ENCODE measurements around the gene ALDH1A3. TPM values are rescaled to one million over a fixed set of nuclear protein-coding genes. Genes with fewer than 3 reads are reported as not detected.
A peak's percentile ranks its signal among the peaks of the same experiment; 100 is the strongest.

ALDH1A3 gene
- total RNA-seq, 2 donors from 2014 or later: 3.4 to 13.7 TPM

- intact Hi-C loops (cut with DNase I): no loop called here
- ATAC-seq (no peak), DNase-seq (no peak)
Measured at GRCh38 chr15:100897221-100898151, 17.9 kb downstream of the ALDH1A3 start.

GRCh38 chr15:100898152-100898490 lies 18.5 kb downstream of the ALDH1A3 start:
- intact Hi-C loops (cut with DNase I): no loop called here
- DNase-seq: no peak
- ATAC-seq: no peak

GRCh38 chr15:100898661-100899462 lies 19.2 kb downstream of the ALDH1A3 start:
- DNase-seq (no peak), ATAC-seq (no peak)
- intact Hi-C loops (cut with DNase I): no loop called here

- intact Hi-C loops (cut with DNase I): no loop called here
- DNase-seq (no peak), ATAC-seq (no peak)
Measured at GRCh38 chr15:100899601-100900000, 20.0 kb downstream of the ALDH1A3 start.

- DNase-seq: no peak
- no peak for ATAC-seq
- intact Hi-C loops (cut with DNase I): no loop called here
Measured at GRCh38 chr15:100900136-100900794, 20.6 kb downstream of the ALDH1A3 start.

GRCh38 chr15:100900795-100901169 lies 21.2 kb downstream of the ALDH1A3 start:
- intact Hi-C loops (cut with DNase I): no loop called here
- no peak for DNase-seq
- ATAC-seq: no peak

GRCh38 chr15:100901296-100901695 lies 21.7 kb downstream of the ALDH1A3 start:
- no peak for ATAC-seq
- DNase-seq: no peak
- intact Hi-C loops (cut with DNase I): no loop called here

GRCh38 chr15:100901702-100902435 lies 22.2 kb downstream of the ALDH1A3 start:
- ATAC-seq (peak; percentile 10 to 36), DNase-seq (no peak)
- intact Hi-C loops (cut with DNase I): no loop called here

- intact Hi-C loops (cut with DNase I): no loop called here
- ATAC-seq: peak; percentile 90
- DNase-seq: peak; percentile 81
Measured at GRCh38 chr15:100902436-100903167, 23.0 kb downstream of the ALDH1A3 start.

GRCh38 chr15:100903168-100903554 lies 23.5 kb downstream of the ALDH1A3 start:
- DNase-seq (no peak), ATAC-seq (no peak)
- intact Hi-C loops (cut with DNase I): no loop called here

GRCh38 chr15:100905850-100906249 lies 26.2 kb downstream of the ALDH1A3 start:
- ATAC-seq: no peak
- DNase-seq: no peak
- intact Hi-C loops (cut with DNase I): no loop called here

- intact Hi-C loops (cut with DNase I): no loop called here
- ATAC-seq (no peak), DNase-seq (no peak)
Measured at GRCh38 chr15:100908466-100908865, 28.8 kb downstream of the ALDH1A3 start.

GRCh38 chr15:100909565-100909964 lies 29.9 kb downstream of the ALDH1A3 start:
- ATAC-seq (peak in 1 of 2 donors; percentile 22), DNase-seq (no peak)
- intact Hi-C loops (cut with DNase I): no loop called here

- DNase-seq: no peak
- no peak for ATAC-seq
- intact Hi-C loops (cut with DNase I): loop anchor here in 1 of 2 donors (10.0 kb wide), 1 partner anchor 355 kb away; no protein-coding TSS in a partner anchor
Measured at GRCh38 chr15:100909989-100910955, 30.6 kb downstream of the ALDH1A3 start.

- no peak for DNase-seq
- intact Hi-C loops (cut with DNase I): loop anchor here in 1 of 2 donors (10.0 kb wide), 1 partner anchor 354 kb away; no protein-coding TSS in a partner anchor
- ATAC-seq: no peak
Measured at GRCh38 chr15:100911086-100911485, 31.5 kb downstream of the ALDH1A3 start.

- peak in 1 of 2 donors; percentile 31 for ATAC-seq
- intact Hi-C loops (cut with DNase I): loop anchor here in 1 of 2 donors (10.0 kb wide), 1 partner anchor 351 kb away; no protein-coding TSS in a partner anchor
- no peak for DNase-seq
Measured at GRCh38 chr15:100913961-100914360, 34.3 kb downstream of the ALDH1A3 start.

GRCh38 chr15:100914876-100915275 lies 35.2 kb downstream of the ALDH1A3 start:
- intact Hi-C loops (cut with DNase I): loop anchor here (5.0 to 10.0 kb wide), 2 partner anchors 87 to 350 kb away; no protein-coding TSS in a partner anchor
- ATAC-seq: no peak
- no peak for DNase-seq

Data from left cardiac atrium (tissue), 4 donors.